ENCODE data around the gene LOX.
"Not testable (repeated sequence)": the region's sequence is repeated elsewhere in the genome, so short reads cannot be mapped to it uniquely, and the experiment has no call there.

Gene LOX

DNA sequence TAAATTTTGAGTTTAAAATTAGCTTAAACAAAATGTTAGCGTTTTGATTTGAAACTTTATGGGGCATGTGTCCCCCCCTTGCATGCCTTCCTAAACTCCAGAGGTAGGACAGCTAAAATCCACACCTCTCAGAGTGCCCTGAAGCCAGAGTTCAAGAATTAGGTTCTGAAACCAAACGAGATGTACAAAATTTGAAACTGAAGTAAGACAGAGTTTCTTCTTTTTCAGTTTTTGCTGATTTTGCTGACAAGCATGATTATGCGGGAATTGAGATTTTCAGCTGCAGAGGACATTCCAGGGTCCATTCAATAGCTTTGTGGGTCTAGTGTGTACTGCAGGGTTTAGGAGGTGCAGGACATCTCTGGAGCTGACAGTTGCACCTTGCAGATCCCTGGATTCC is 17.1 kb upstream of the LOX start:
- no peak for DNase-seq

DNA sequence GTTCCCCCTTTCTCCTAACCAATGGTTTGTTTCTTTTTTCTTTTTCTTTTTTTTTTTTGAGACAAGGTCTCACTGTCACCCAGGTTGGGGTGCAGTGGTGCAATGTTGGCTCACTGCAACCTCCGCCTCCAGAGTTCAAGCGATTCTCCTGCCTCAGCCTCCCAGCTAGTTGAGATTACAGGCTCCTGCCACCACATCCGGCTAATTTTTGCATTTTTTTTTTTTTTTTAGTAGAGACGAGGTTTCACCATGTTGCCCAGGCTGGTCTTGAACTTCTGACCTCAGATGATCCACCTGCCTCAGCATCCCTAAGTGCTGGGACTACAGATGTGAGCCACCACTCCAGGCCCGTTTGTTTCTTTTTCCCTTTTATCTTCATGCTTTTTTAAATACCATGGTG is 16.2 kb upstream of the LOX start:
- DNase-seq, result not testable (repeated sequence)

DNA sequence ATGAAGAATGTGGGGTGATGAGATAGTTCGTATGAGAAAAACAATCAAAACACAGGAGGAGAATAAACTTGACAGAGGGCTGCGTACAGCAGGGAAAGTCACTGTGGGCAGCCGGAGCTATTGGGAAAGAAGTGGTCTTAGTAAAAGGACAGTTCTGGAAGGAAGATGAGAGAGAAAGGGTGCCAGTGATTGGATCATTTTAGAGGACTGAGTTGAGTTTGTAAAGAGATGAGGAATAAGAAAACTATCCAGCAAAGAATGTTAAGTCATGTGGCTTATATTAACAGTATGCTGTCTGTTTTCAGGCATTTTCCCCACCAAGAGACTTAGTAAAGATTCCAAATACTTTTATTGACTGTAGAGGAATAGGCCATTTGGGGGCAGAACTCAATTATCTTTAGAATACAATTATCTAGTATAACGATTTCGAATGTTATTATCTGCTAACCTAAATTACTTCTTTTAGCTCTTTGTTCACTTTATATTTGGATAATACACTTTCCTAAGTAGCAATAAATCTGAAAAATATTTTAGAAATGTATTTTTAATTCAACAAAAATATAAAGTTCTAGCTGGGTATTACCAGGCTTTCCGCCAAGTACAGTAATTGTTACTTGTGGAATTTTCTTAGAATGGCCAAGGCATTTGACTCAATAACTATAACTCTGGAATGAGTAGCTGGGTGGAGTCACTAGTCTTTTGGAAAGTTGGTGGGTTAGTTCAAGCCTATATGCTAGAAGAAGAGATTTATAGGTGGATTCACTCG is 15.5 kb upstream of the LOX start:
- no peak for DNase-seq

DNA sequence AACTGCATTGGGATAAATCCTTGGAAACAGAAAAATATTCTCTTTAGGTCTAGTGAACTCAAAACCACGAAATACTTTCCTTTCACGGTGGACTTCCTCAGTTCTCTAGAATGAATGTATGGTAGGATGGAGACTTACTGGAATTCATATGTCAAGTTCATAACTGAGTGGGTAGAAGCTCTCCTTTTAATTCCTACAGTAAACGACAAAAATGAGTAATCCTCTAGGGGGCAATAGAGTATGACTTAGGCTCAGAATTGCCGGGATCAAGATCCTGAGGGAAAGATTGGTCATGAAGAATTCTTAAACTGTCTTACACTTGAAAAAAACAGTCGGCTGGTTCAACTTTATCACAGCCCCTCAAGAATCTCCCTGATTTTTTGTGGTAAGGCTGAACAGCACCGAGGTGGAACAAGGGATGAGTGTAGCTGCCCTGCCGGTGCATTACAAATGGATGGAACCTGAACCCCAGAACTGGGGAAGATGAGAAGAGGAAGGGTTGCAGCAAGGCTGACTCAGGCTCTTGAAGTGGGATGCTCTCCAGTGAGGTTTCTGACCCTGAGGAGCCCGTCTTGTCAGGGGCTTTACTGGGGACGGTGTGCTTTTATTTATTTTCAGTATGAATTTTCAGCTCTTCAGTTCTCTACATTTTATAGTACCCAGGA is 14.0 kb upstream of the LOX start:
- no peak for DNase-seq

DNA sequence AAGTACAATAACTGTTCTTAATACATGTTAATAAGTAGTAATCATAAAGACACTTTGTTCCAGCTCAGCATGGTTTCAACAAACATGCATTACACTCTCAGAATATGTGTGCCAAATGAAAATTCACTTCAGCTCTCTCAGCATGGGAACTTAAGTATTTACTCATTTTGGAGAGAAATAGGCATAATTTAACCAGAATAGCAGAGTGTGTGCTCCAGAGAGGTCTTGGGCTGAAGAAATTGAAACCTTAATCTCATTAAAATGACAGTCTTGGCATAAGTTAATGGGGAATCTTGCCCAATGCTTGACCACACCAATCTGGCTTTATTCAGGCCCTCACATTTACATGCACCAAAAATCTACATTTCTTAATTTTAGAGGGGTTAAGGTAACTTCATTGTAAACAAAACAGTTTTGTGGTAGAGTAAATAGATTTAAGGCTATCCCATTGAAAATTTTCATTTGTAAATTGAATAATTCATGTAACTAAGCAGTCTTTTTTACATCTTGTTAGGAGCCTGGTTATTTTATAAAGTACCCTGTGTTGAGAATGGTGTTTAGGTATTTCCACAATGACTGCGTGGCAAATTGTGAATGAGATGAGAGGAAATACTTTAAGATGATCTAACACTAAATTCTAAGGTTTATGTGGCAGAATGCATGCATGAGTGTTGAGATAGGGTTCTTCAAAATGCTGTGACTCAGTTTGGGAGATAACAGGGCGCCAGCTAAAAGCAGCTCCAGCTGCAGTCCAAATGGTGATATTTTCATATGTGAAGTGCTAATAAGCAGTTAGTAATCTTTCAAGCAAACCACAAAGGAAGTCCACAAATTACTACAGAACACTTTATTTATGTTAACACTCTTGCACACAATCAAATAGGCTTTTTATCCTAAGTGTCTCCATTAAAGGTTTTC is 11.3 kb upstream of the LOX start:
- DNase-seq, result no peak

DNA sequence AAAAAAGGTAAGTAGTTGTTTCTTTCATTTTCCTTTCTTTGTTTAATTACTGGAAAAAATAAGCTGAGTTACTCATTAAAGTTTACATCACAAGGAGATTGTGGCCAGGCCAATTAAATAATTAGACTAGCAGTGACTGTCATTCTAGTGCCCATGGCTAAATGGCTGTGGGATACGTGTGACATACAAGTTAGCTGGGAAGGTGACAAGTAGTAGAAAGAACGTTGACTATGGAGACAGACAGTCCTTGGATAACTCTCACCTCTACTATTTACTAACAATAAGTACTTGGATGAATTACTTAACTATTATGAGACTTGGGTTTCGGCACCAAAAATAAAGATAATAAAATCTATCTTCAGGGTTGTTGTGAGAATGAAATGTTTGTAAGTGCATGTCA is 7.0 kb upstream of the LOX start:
- DNase-seq, result no peak

DNA sequence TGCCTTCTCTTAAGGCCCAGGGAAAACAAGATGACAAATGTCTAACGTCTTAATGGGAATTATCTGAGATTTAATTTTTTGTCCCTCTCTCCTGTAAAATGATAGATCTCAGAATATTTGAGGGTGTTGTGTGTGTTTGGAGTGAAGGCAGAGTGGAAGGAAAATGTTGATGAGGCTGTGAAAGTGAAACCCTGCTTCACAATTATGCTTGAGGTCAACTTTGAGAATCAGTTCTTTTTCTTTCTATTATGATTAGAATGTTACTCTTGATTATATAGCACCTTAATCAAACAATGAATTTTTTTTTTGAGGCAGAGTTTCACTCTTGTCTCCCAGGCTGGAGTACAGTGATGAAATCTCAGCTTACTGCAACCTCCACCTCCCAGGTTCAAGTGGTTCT is 5.5 kb upstream of the LOX start:
- no peak for DNase-seq

DNA sequence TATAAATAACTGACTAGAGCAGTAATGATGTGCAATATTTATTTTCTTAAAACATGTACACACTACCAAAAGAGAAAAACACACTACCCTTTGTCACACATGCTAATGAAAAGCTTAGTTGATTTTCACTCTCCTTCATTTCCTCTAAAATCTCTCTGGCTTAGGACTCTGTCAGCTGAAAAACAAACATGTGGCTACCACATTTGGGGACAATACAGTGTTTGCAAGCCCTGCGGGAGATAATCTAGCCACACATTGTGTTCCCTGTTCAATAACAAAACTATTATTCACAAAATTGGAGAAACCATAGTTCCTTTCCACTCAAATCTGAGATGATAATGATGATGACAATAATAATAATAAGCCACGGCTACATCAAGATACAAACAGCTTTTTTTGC is 3.5 kb upstream of the LOX start:
- DNase-seq, result no peak

DNA sequence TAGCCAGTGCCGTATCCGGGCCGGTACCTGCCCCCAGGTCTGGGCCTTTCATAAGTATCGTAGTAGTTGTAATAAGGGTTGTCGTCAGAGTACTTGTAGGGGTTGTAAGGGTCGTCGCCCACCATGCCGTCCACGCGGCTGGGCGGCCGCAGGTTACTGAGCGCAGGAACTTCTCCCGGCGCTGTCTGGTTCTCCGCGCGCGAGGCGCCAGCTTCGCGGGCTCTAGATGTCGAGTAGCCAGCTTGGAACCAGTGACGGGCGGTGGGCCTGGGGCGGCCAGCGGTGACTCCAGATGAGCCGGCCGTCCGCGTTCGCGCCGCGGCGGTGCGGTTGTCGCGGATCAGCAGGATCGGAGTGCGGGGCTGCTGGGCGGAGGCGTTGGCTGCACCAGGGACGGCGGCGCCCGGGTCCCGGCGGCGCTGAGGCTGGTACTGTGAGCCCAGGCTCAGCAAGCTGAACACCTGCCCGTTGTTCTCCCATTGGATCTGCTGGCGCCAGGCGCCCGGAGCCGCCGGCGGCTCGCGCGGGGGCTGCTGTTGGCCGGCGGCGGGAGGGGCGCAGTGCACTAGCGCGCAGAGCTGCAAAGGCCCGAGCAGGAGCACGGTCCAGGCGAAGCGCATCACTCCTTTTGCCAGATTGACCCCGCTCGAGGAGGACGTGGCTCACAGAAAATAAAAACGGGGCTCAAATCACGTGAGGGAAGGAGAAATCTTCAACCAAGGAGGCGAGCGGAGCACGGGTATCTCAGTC is 518 bp downstream of the LOX start:
- no peak for DNase-seq

DNA sequence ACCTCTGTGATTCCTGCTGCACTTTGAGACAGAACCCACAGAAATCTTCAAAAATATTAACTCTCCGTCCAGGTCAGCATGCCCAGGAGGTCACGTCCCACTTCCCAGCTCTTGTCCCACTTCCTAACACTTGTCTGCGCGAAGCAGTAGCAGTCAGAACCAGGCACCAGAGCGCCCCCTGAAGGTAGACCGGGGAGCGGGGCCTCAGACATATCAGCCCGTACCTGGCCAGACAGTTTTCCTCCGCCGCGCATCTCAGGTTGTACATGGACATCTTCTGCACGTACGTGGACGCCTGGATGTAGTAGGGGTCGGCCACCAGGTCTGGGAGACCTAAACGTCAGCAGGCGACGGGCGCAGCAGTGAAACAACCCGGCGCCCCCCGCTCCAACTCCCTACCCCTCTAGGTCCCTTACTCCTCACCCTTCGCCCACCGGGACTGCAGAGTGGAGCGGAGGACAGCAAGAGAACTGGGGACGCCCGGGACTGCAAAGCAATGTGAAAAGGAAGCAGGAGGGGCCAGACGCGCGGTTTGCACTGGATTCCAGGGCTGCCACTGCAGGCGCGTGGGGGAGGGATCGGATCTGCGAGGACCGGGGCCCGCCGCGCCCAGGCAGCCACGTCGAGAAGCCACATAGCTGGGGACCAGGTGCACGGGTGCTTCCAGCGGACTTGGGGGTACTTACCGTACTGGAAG is 1.2 kb downstream of the LOX start:
- DNase-seq, result no peak

DNA sequence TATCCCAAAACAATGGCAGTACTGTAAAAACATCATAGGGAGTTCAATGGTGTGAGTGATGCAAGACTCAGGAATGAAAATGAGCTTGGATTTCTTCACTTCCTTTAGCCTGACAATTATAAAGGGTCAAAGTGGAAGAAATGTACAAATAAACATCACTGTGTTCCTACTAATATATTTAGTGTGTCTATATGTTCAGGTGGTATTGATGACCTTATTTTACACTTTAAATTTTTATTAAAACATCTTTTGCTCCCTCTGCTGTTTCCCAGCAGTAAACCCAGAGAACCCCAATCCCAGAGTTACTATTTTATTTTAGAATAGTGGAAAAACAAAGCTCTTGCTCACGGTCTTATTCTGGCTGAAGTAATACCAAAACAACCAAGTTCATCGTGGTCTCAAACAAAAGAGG is 2.0 kb downstream of the LOX start:
- DNase-seq, result no peak

DNA sequence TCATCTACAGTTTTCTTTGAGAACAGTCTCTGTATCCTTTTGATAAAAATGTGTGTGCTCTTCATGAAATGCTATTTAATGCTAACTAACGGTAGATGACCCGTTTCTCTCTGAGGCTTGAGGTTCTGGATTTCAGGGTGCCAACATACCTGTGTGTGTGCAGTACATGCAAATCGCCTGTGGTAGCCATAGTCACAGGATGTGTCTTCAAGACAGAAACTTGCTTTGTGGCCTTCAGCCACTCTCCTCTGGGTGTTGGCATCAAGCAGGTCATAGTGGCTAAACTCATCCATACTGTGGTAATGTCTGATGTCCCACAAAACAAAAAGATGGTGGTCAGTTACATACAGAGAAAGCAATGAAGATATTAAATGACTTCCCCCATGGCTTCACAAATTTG is 4.2 kb downstream of the LOX start:
- no peak for DNase-seq

DNA sequence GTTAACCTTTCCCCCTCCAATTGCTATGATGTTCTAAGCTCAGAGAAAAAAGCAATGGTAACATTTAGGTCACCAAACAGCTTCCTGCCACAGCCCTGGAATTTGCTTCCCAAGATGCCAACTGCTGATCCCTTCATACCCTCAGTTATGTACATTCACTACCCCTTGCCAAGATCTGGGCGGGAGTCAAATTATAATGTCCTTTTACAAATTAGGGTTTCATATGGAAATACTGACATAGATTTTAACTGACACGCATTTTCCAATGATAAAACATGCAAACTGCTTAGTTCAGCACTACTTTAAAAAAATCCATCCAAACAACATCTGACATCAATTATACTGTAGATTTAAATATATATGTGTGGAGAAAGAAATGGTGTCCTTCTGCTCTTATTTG is 5.0 kb downstream of the LOX start:
- no peak for DNase-seq

DNA sequence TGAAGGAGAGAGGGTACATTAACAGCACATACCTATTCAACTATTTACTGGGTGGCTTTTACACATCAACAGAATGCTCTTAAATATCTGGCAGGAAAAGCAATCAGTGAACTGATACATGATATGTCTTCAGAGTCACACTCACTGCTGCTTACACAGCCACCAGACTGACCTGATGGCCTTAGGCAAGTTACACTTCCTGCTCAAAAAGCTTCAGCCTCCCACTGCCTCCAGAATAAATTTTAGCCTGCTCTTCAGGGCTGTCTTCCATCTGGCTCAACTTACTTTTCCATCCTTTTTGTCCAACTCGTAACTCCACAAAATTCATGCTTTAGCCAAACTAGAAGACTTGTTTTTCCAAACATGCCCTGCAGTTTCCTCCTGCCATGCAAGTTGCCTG is 10.7 kb downstream of the LOX start:
- no peak for DNase-seq

DNA sequence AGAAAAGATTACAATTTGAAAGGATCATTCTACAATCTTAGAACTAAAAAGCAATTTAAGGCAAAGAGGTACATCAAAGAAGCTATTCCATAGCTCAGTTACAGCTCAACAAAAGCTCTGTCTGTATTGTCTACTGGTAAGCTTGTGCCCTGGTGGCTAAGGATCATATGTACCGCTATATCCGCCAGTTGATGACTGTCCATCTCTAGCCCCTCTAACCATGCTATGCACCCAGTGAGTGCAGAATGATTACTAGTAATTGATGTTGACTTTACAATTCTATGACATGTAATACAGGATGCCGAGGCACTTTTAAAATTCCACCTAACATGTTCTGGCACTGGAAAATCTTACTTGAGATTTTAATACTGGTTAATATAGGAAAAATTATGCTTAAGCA is 13.1 kb downstream of the LOX start:
- no peak for DNase-seq

DNA sequence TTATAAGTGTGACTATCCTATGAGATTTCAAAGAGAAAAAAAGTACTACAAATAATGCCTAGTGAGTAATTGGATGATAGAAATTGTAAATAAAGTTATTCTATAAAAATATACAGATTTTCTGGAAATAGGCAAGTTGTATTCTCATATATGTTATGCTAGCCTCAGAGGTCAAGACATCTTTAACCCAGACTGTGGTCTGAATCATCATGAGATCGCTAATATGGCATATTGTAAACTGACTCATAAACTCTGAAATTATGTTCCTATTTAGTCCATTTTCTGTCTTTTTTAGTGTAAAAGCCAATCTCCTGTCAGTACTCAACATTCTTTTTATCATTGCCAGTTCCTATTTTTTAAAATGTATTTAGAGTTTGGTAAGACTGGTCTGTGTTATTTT is 14.2 kb downstream of the LOX start:
- no peak for DNase-seq

DNA sequence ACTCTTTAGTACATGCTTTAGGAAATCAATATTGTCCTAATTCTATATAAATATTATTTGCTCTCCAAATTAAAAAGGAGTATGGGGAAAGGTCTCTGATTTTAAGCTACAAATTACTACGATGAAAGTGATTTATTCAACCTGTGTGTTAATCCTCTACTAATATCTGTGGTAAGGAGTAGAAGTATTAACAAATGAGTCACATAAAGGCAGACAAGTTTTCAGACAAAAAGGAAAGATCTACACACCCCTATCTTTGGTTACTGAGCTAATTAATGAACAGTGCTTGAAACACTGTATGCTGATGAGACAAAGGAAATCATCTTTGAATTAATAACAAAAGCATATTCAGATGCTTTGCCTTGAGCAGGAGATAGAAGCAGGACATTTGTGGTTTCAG is 15.9 kb downstream of the LOX start:
- no peak for DNase-seq

DNA sequence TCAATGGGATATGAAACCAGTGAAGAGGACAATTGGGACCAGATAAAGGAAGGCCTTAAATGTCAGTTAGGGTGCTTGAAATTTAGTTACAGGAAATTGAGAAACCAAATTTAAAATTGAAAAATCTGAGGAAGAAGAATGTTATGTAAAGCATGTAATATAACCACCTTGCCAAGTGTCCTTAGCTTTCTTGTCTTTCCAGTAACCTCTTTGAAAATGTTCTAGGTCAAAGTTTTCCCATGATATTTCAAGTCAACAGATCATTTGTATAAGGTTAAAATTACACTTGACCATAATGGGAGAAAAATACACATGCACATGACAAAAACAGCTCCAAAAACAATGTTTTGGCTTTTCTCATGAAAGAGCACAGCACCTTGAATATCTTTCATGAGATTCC is 21.1 kb downstream of the LOX start:
- DNase-seq, result no peak

DNA sequence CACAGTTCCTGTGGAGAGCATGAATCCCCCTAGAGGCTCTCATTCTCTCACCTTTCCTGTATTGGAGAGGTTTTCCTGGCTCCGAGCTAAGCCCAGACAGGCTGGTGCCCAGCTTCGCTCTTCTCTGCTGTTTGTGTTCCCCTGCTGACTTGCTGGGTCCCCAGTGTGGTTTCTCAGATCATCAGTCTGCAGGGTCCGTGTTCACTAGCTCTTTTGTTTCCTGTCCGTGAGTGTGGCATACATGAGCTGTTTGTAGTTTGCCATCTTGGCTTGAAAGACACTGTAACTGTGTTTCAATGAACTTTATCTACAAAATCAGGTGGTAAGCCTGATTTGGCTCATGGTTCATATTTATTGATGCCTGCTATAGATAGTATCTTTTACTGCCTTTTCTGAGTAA is 23.8 kb downstream of the LOX start:
- no peak for DNase-seq

DNA sequence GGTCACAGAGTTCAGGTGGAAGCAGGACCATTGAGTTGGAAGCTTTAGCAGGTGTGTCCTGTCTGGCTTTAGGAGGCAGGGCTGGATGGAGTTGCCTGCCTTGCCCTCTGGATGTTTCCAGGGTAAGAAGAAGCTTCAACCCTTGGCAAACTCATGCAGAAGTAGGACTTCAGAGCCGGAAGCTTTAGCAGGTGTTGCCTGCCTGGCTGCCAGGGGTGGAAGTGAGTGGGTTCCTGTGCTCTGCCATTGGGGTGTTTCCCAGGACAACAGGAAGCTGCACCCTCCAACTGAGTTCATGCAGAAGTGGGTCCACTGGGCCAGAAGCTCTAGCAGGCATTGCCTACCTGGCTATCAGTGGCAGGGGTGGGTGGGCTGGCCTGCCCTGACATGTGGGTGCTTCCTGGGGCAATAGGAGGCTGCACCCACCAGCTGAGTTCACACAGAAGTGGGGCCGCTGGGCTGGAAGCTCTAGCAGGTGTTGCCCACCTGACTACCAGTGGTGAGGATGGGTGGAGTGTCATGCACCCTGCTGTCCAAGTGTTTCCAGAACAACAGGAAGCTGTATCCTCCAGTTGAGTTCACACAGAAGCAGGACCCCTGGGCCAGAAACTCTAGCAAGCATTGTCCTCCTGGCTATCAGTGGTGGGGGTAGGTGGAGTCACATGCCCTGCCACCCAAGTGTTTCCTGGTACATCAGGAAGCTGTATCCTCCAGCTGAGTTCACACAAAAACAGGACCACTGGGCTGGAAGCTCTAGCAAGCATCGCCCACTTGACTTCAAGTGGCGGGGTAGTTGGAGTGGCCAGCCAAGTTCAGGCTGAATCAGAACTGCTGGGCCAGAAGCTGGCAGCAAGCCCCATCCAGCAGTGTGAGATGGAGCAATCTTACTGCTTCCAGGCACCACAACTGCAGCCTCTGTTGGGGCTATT is 24.6 kb downstream of the LOX start:
- DNase-seq, result no peak

DNA sequence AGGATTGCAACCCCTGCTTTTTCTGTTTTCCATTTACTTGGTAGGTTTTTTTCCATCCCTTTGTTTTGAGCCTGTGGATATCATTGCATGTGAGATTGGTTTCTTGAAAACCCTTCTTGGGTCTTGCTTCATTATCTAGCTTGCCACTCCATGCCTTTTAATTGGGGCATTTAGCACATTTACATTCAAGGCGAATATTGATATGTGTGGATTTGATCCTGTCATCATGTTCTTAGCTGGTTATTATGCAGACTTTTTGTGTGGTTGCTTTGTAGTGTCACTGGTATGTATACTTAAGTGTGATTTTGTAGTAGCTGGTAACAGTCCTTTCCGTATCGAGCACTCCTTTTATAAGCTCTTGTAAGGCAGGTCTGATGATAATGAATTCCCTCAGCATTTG is 26.5 kb downstream of the LOX start:
- DNase-seq, result no peak

All from effector CD4-positive, alpha-beta T cell (primary cell).